ENCODE results near the gene RABL6.
A peak's percentile ranks its signal among the peaks of the same experiment; 100 is the strongest.
"Not testable (repeated sequence)": the region's sequence is repeated elsewhere in the genome, so short reads cannot be mapped to it uniquely, and the experiment has no call there.

Gene RABL6

DNA sequence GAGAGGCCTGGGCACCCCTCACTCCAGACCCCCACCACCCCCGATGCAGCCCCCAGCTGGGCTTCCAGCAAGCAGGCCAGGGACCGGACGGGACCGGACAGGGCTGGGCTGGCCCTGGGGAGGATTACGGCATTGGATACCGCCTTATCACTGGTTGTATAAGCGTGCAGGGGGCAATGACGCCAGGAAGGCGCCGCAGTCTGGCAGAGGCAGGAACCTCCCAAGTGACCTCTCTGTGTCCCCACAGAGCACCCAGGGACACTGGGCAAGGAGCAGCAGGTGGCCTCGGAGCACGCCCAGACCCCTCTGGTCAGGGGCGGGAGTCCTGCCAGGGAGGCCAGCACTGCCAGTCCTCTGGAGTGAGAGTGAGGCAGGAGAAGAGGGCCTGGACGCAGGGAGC is 42.7 kb upstream of the RABL6 start:
- intact Hi-C loops (cut with DNase I; ENCODE audit: low total_unique reads) = no loop called here
- H3K36me3 ChIP-seq = no peaks in the 10 kb centered on the region
- TF ChIP-seq, protein P1, sequence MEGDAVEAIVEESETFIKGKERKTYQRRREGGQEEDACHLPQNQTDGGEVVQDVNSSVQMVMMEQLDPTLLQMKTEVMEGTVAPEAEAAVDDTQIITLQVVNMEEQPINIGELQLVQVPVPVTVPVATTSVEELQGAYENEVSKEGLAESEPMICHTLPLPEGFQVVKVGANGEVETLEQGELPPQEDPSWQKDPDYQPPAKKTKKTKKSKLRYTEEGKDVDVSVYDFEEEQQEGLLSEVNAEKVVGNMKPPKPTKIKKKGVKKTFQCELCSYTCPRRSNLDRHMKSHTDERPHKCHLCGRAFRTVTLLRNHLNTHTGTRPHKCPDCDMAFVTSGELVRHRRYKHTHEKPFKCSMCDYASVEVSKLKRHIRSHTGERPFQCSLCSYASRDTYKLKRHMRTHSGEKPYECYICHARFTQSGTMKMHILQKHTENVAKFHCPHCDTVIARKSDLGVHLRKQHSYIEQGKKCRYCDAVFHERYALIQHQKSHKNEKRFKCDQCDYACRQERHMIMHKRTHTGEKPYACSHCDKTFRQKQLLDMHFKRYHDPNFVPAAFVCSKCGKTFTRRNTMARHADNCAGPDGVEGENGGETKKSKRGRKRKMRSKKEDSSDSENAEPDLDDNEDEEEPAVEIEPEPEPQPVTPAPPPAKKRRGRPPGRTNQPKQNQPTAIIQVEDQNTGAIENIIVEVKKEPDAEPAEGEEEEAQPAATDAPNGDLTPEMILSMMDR (IDR thresholded peaks at IDR 0.05) = no peak
- H3K4me3 ChIP-seq = no peak overlapping the region
- H3K27ac ChIP-seq = no peak overlapping the region
- H3K27me3 ChIP-seq = peaks cover 0 to 73% of the 10 kb centered on the region in 2 donors
- H3K9me3 ChIP-seq = no peaks in the 10 kb centered on the region
- peak in 1 of 2 donors; percentile 45 for DNase-seq
- H3K4me1 ChIP-seq = peaks cover 0 to 14% (median 2%) of the 10 kb centered on the region in 4 donors

DNA sequence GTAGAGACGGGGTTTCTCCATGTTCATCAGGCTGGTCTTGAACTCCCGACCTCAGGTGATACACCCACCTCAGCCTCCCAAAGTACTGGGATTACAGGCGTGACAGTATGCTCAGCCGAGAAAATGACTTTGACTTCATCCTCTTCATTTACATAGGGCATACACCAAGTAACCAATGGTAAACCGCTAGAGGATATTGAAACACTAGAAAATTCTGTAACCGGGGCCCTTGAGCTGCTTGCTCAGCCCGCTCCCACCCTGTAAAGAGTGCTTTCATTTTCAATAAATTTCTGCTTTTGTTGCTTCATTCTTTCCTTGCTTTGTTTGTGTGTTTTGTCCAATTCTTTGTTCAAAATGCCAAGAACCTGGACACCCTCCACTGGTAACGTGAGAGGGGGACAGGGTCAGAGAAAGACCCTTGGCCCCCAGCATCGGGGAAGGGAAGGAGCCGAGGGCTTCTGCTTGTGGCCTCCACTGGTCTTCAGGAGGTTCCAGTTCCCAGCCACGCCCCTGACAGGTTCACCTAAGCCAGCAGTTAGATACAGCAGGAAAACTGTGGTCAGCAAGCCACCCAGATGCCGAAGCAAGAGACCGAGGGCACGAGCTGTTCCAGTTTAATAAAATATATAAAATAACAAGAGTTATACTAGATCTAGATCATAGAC is 41.9 kb upstream of the RABL6 start:
- H3K27ac ChIP-seq; H3K4me1 ChIP-seq; intact Hi-C loops (cut with DNase I; ENCODE audit: low total_unique reads); H3K9me3 ChIP-seq; H3K36me3 ChIP-seq; H3K4me3 ChIP-seq: not testable (repeated sequence)
- H3K27me3 ChIP-seq = peaks cover 0 to 64% of the 10 kb centered on the region in 2 donors
- DNase-seq = peak in 1 of 2 donors; percentile 56

DNA sequence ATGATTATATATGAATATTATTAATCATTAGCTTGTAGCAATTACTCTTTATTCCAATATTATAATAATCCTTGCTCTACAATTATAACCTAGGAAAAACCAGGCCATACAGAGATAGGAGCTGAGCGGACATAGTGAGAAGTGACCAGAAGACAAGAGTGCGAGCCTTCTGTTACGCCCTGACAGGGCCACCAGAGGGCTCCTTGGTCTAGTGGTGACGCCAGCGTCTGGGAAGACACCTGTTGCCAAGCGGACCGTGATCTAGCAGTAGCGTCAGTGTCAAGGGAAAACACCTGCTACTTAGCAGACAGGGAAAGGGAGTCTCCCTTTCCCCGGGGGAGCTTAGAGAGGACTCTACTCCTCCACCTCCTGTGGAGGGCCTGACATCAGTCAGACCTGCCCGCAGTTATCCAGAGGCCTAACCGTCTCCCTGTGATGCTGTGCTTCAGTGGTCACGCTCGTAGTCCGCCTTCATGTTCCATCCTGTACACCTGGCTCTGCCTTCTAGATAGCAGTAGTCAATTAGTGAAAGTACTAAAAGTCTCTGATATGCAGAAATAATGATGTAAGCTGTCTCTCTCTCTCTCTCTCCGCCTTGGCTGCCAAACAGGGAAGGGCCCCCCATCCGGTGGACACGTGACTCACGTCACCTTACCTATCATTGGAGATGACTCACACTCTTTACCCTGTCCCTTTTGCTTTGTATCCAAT is 41.2 kb upstream of the RABL6 start:
- peak in 1 of 2 donors; percentile 61 for DNase-seq
- H3K4me3 ChIP-seq; H3K4me1 ChIP-seq; H3K27ac ChIP-seq; H3K9me3 ChIP-seq; H3K36me3 ChIP-seq; intact Hi-C loops (cut with DNase I; ENCODE audit: low total_unique reads): not testable (repeated sequence)
- H3K27me3 ChIP-seq = peaks cover 0 to 59% of the 10 kb centered on the region in 2 donors

DNA sequence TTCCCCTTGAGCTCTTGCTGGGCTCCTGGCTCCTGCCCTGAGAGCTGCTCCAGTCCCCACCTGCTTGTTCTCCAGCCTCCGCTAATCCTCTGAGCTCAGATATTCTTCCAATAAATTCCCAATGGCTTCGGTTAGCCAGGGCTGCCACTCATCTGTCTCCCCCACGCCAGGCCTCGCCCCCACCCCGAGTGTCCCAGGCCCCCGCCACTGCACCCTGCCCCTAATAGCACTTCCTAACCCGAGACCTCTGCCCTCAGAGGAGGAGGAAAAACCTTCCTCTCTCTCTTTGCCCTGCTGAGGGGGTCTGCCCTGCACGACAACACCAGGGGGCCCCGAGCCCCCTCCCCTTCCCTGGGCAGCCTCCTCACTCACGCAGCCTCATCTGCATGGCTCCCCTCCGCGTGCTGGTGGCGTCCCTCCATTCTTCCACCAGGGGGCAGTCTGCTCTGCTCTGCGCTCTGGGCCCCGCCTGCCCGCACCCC is 38.0 kb upstream of the RABL6 start:
- DNase-seq = peak in 1 of 2 donors; percentile 57

DNA sequence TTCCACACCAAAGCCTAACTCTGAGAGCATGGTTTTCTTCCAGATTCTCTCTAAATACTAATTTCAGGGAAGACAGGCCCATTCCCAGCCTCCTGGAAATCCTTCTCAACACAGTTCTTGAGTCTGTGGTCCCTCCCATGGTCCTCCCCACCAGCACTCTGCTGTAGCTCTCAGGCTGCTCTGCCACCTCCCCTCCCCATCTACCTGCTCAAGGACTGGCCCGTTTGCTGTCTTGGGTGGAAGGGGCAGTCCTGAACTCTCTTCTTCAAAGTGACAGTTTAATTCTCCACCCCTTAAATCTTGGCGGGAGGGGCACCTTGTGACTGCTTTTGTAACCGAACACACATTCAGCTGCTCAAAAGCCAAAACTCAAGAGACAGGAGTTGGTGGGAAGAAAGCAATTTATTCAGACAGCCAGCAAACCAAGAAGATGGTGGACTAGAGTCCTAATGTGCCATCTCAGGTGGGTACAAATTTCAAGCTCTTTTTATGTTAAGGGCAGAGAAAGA is 35.8 kb upstream of the RABL6 start:
- Histone ChIP-seq H3K27me3 (peaks cover 0 to 15% of the 10 kb centered on the region in 2 donors), H3K27ac (no peak overlapping the region), H3K36me3 (no peaks in the 10 kb centered on the region), H3K9me3 (peaks cover 0 to 10% (median 0%) of the 10 kb centered on the region in 3 donors), H3K4me1 (peaks cover 0 to 4% (median 0%) of the 10 kb centered on the region in 4 donors), H3K4me3 (no peak overlapping the region)
- intact Hi-C loops (cut with DNase I; ENCODE audit: low total_unique reads) = no loop called here
- DNase-seq = no peak
- TF ChIP-seq, protein P1 (IDR thresholded peaks at IDR 0.05) = no peak

More for the DNA sequence above, 38.0 kb upstream of the RABL6 start:
- Histone ChIP-seq H3K36me3 (no peaks in the 10 kb centered on the region), H3K27me3 (peaks cover 0 to 27% of the 10 kb centered on the region in 2 donors), H3K4me3 (no peak overlapping the region), H3K27ac (no peak overlapping the region), H3K4me1 (peaks cover 0 to 4% (median 0%) of the 10 kb centered on the region in 4 donors), H3K9me3 (peaks cover 0 to 10% (median 0%) of the 10 kb centered on the region in 3 donors)
- intact Hi-C loops (cut with DNase I; ENCODE audit: low total_unique reads) = no loop called here
- TF ChIP-seq, protein P1 (IDR thresholded peaks at IDR 0.05) = peak in 1 of 2 experiments; percentile 46

DNA sequence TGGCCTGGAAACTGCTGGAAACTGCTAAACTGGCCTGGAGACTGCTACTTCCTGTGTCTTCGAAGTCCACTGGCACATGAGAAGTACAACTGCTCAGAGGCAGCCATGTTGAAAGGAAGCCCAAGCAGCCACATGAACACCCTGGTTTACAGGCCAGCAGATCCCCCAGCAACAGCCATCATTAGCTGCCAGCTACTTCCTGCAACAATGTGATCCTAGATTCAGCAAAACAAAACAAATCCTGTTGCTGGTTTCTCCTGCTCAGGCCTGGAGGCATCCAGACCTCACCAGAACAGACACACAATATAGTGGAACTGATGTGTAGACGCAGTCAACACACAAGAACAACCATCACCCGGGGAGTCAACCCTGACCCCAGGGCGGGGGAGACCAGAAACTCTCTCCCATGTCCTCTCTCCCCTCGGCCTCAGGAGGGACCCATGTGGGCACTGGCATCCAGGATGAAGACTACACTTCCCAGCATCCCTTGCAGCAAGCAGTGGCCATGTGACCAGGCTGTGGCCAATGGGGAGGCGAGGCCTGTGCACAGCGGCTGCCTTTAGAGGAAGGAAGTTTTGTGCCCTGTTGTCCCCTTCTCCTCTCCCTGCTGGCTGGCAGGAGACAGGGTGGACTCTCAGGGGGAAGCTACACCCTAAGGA is 34.2 kb upstream of the RABL6 start:
- DNase-seq = no peak
- TF ChIP-seq, protein P1 (IDR thresholded peaks at IDR 0.05) = no peak
- Histone ChIP-seq H3K9me3 (peaks cover 0 to 10% (median 0%) of the 10 kb centered on the region in 3 donors), H3K36me3 (no peaks in the 10 kb centered on the region), H3K4me1 (peaks cover 0 to 4% (median 0%) of the 10 kb centered on the region in 4 donors), H3K27ac (no peak overlapping the region), H3K4me3 (no peak overlapping the region), H3K27me3 (peaks cover 0 to 3% of the 10 kb centered on the region in 2 donors)
- intact Hi-C loops (cut with DNase I; ENCODE audit: low total_unique reads) = no loop called here
